ENCODE measurements around the gene CHST14.

DNA sequence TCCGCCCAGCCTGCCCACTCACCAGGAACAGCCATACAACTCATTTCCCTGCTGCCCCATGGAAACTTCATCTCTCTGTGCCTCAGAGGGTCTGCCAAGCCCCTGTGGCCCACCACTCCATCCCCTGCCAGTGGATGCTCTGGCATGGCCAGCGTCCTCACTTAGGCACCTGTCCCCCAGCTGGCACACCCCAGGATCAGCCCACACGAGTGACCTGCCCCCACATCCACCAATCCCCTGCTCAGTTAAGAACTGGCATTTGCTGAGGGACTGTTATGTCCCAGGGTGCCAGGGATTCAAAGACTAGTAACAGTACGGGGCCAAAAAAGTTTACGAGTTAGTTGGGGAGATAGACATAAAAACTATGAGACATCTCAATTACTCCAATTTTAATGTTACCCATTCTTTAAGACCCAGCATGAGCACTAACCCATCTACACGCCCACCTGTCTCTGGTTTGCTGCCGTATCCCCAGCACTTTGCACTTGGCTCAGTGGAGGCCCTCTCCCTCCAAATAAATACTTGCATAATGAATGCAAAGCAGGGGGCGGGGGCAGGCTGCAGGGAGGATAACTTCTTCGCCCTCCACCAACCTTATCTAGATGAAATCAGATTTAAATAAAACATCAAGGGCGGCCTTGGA, 41.6 kb upstream of the CHST14 start:
- TF ChIP-seq POLR2A (IDR thresholded peaks at IDR 0.05) (no peak), POLR2AphosphoS5 (IDR thresholded peaks at IDR 0.05) (no peak)
- TF ChIP-seq, protein P1, sequence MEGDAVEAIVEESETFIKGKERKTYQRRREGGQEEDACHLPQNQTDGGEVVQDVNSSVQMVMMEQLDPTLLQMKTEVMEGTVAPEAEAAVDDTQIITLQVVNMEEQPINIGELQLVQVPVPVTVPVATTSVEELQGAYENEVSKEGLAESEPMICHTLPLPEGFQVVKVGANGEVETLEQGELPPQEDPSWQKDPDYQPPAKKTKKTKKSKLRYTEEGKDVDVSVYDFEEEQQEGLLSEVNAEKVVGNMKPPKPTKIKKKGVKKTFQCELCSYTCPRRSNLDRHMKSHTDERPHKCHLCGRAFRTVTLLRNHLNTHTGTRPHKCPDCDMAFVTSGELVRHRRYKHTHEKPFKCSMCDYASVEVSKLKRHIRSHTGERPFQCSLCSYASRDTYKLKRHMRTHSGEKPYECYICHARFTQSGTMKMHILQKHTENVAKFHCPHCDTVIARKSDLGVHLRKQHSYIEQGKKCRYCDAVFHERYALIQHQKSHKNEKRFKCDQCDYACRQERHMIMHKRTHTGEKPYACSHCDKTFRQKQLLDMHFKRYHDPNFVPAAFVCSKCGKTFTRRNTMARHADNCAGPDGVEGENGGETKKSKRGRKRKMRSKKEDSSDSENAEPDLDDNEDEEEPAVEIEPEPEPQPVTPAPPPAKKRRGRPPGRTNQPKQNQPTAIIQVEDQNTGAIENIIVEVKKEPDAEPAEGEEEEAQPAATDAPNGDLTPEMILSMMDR (IDR thresholded peaks at IDR 0.05) = no peak
